ENCODE measurements around the gene ANKS1B. TPM values are rescaled to one million over a fixed set of nuclear protein-coding genes. Genes with fewer than 3 reads are reported as not detected.

The ANKS1B gene
- total and polyA plus RNA-seq, 3 experiments from 2014 or later, result 0.39 to 0.60 TPM; not detected in 1

GRCh38 chr12:98730412-98730811 is 1254.3 kb downstream of the ANKS1B start:
- Histone ChIP-seq H3K36me3 (ENCODE audit: insufficient read depth, low read length) (peaks cover 18% of the 10 kb centered on the region), H3K4me1 (ENCODE audit: insufficient read depth, low read length) (no peaks in the 10 kb centered on the region), H3K4me3 (ENCODE audit: low read length) (no peak overlapping the region), H3K27ac (ENCODE audit: low read depth, low read length) (no peak overlapping the region), H3K9me3 (ENCODE audit: low read length) (no peaks in the 10 kb centered on the region), H3K27me3 (ENCODE audit: insufficient read depth, low read length, poor library complexity, severe bottlenecking) (no peaks in the 10 kb centered on the region)
- H3K4me1 Mint-ChIP-seq, result no peaks in the 10 kb centered on the region
- H3K36me3 Mint-ChIP-seq, result peaks cover 10 to 79% (median 24%) of the 10 kb centered on the region in 3 donors
- H3K27ac Mint-ChIP-seq, result peak overlapping the region in 1 of 8 donors; percentile 66
- POLR2A ChIA-PET, result interaction anchor here (0.6 kb wide), 1 partner anchor 138 kb away, joined by 3 read pairs; no protein-coding TSS in a partner anchor
- CTCF ChIA-PET, result no interaction called here
- no peak for DNase-seq
- H3K9me3 Mint-ChIP-seq, result no peaks in the 10 kb centered on the region
- H3K27me3 Mint-ChIP-seq, result no peaks in the 10 kb centered on the region
- peak overlapping the region in 1 of 7 donors; percentile 40 for H3K4me3 Mint-ChIP-seq

GRCh38 chr12:98727196-98727595 is 1257.5 kb downstream of the ANKS1B start:
- ChIA-PET CTCF (no interaction called here), POLR2A (no interaction called here)
- no peaks in the 10 kb centered on the region for H3K4me1 ChIP-seq (ENCODE audit: insufficient read depth, low read length)
- H3K4me3 ChIP-seq (ENCODE audit: low read length), result no peak overlapping the region
- Mint-ChIP-seq H3K27ac (no peak overlapping the region), H3K36me3 (peaks cover 8 to 85% (median 30%) of the 10 kb centered on the region in 3 donors), H3K4me3 (no peak overlapping the region), H3K9me3 (no peaks in the 10 kb centered on the region), H3K4me1 (peaks cover 0 to 2% (median 0%) of the 10 kb centered on the region in 3 donors), H3K27me3 (no peaks in the 10 kb centered on the region)
- H3K36me3 ChIP-seq (ENCODE audit: insufficient read depth, low read length), result peaks cover 27% of the 10 kb centered on the region
- DNase-seq, result no peak
- no peaks in the 10 kb centered on the region for H3K27me3 ChIP-seq (ENCODE audit: insufficient read depth, low read length, poor library complexity, severe bottlenecking)
- H3K9me3 ChIP-seq (ENCODE audit: low read length), result no peaks in the 10 kb centered on the region
- no peak overlapping the region for H3K27ac ChIP-seq (ENCODE audit: low read depth, low read length)

GRCh38 chr12:98725476-98726247 is 1259.1 kb downstream of the ANKS1B start:
- Mint-ChIP-seq H3K4me1 (peaks cover 0 to 2% (median 0%) of the 10 kb centered on the region in 3 donors), H3K9me3 (no peaks in the 10 kb centered on the region), H3K27me3 (no peaks in the 10 kb centered on the region), H3K36me3 (peaks cover 8 to 84% (median 31%) of the 10 kb centered on the region in 3 donors), H3K4me3 (no peak overlapping the region), H3K27ac (no peak overlapping the region)
- Histone ChIP-seq H3K4me3 (ENCODE audit: low read length) (no peak overlapping the region), H3K4me1 (ENCODE audit: insufficient read depth, low read length) (no peaks in the 10 kb centered on the region), H3K36me3 (ENCODE audit: insufficient read depth, low read length) (peaks cover 27% of the 10 kb centered on the region), H3K27ac (ENCODE audit: low read depth, low read length) (no peak overlapping the region), H3K9me3 (ENCODE audit: low read length) (no peaks in the 10 kb centered on the region), H3K27me3 (ENCODE audit: insufficient read depth, low read length, poor library complexity, severe bottlenecking) (no peaks in the 10 kb centered on the region)
- peak in 1 of 5 donors; percentile 15 for DNase-seq
- CTCF ChIA-PET, result no interaction called here
- POLR2A ChIA-PET, result no interaction called here

- H3K4me1 ChIP-seq (ENCODE audit: insufficient read depth, low read length), result no peaks in the 10 kb centered on the region
- H3K9me3 ChIP-seq (ENCODE audit: low read length), result no peaks in the 10 kb centered on the region
- Mint-ChIP-seq H3K4me1 (peaks cover 0 to 2% (median 0%) of the 10 kb centered on the region in 3 donors), H3K27me3 (no peaks in the 10 kb centered on the region), H3K9me3 (no peaks in the 10 kb centered on the region), H3K4me3 (no peak overlapping the region), H3K27ac (peak overlapping the region in 2 of 8 donors; percentile 15 to 24), H3K36me3 (peaks cover 8 to 83% (median 26%) of the 10 kb centered on the region in 3 donors)
- DNase-seq, result no peak
- peaks cover 27% of the 10 kb centered on the region for H3K36me3 ChIP-seq (ENCODE audit: insufficient read depth, low read length)
- H3K4me3 ChIP-seq (ENCODE audit: low read length), result no peak overlapping the region
- ChIA-PET CTCF (no interaction called here), POLR2A (no interaction called here)
- no peaks in the 10 kb centered on the region for H3K27me3 ChIP-seq (ENCODE audit: insufficient read depth, low read length, poor library complexity, severe bottlenecking)
- no peak overlapping the region for H3K27ac ChIP-seq (ENCODE audit: low read depth, low read length)
Measured at GRCh38 chr12:98724384-98725155, 1260.2 kb downstream of the ANKS1B start.

- ChIA-PET POLR2A (no interaction called here), CTCF (no interaction called here)
- Mint-ChIP-seq H3K4me1 (peaks cover 0 to 2% (median 0%) of the 10 kb centered on the region in 3 donors), H3K36me3 (peaks cover 5 to 76% (median 28%) of the 10 kb centered on the region in 3 donors), H3K27me3 (no peaks in the 10 kb centered on the region), H3K4me3 (no peak overlapping the region), H3K27ac (peak overlapping the region in 1 of 8 donors; percentile 51), H3K9me3 (no peaks in the 10 kb centered on the region)
- Histone ChIP-seq H3K27me3 (ENCODE audit: insufficient read depth, low read length, poor library complexity, severe bottlenecking) (no peaks in the 10 kb centered on the region), H3K27ac (ENCODE audit: low read depth, low read length) (no peak overlapping the region), H3K36me3 (ENCODE audit: insufficient read depth, low read length) (peaks cover 17% of the 10 kb centered on the region), H3K4me3 (ENCODE audit: low read length) (no peak overlapping the region), H3K4me1 (ENCODE audit: insufficient read depth, low read length) (no peaks in the 10 kb centered on the region), H3K9me3 (ENCODE audit: low read length) (no peaks in the 10 kb centered on the region)
- DNase-seq, result no peak
Measured at GRCh38 chr12:98721204-98721702, 1263.5 kb downstream of the ANKS1B start.

- H3K36me3 ChIP-seq (ENCODE audit: insufficient read depth, low read length), result peaks cover 2% of the 10 kb centered on the region
- no peaks in the 10 kb centered on the region for H3K4me1 ChIP-seq (ENCODE audit: insufficient read depth, low read length)
Measured at GRCh38 chr12:98719515-98720504, 1264.9 kb downstream of the ANKS1B start.

GRCh38 chr12:98714426-98714825 is 1270.3 kb downstream of the ANKS1B start:
- Histone ChIP-seq H3K4me1 (ENCODE audit: insufficient read depth, low read length) (no peaks in the 10 kb centered on the region), H3K4me3 (ENCODE audit: low read length) (no peak overlapping the region), H3K27me3 (ENCODE audit: insufficient read depth, low read length, poor library complexity, severe bottlenecking) (no peaks in the 10 kb centered on the region), H3K9me3 (ENCODE audit: low read length) (no peaks in the 10 kb centered on the region), H3K27ac (ENCODE audit: low read depth, low read length) (no peak overlapping the region), H3K36me3 (ENCODE audit: insufficient read depth, low read length) (peaks cover 4% of the 10 kb centered on the region)
- Mint-ChIP-seq H3K27me3 (no peaks in the 10 kb centered on the region), H3K9me3 (no peaks in the 10 kb centered on the region), H3K4me3 (peak overlapping the region in 1 of 7 donors; percentile 37), H3K36me3 (peaks cover 0 to 73% (median 33%) of the 10 kb centered on the region in 3 donors), H3K27ac (peak overlapping the region in 2 of 8 donors; percentile 19 to 25), H3K4me1 (peaks cover 0 to 2% (median 0%) of the 10 kb centered on the region in 3 donors)
- ChIA-PET CTCF (no interaction called here), POLR2A (no interaction called here)
- no peak for DNase-seq

More at GRCh38 chr12:98719515-98720504, 1264.9 kb downstream of the ANKS1B start:
- Mint-ChIP-seq H3K36me3 (peaks cover 0 to 75% (median 28%) of the 10 kb centered on the region in 3 donors), H3K27ac (peak overlapping the region in 1 of 8 donors; percentile 63), H3K4me1 (peaks cover 0 to 2% (median 0%) of the 10 kb centered on the region in 3 donors), H3K4me3 (no peak overlapping the region), H3K27me3 (no peaks in the 10 kb centered on the region), H3K9me3 (no peaks in the 10 kb centered on the region)
- no peak overlapping the region for H3K27ac ChIP-seq (ENCODE audit: low read depth, low read length)
- no peak for DNase-seq
- no peak overlapping the region for H3K4me3 ChIP-seq (ENCODE audit: low read length)
- H3K9me3 ChIP-seq (ENCODE audit: low read length), result no peaks in the 10 kb centered on the region
- POLR2A ChIA-PET, result no interaction called here
- H3K27me3 ChIP-seq (ENCODE audit: insufficient read depth, low read length, poor library complexity, severe bottlenecking), result no peaks in the 10 kb centered on the region
- CTCF ChIA-PET, result no interaction called here
